Mucosa of descending colon (tissue), 3 donors: Measurements from ENCODE around the gene ISM1. TPM values are rescaled to one million over a fixed set of nuclear protein-coding genes. Genes with fewer than 3 reads are reported as not detected.

Source experiments
- ATAC-seq: fragments of 200-7000 bp; cut with Tn5 transposase; one replicate; pipeline ENCODE4 v1.9.1; 2020; ENCODE audit warnings: mild to moderate bottlenecking, moderate library complexity
- DNase-seq, 3 donors: peaks; one replicate each; pipeline ENCODE4 v3.0.0-alpha.2; 2020
- H3K36me3 ChIP-seq: fragments of 200-600 bp; one replicate; pipeline ENCODE4 v1.8.0; 2021; ENCODE audit warnings: low read depth, mild to moderate bottlenecking
- H3K4me1 ChIP-seq: fragments of 200-600 bp; one replicate; pipeline ENCODE4 v1.8.0; 2021; ENCODE audit warnings: low read depth, mild to moderate bottlenecking
- H3K4me3 ChIP-seq: fragments of 200-600 bp; one replicate; pipeline ENCODE4 v1.8.0; 2021; ENCODE audit warnings: mild to moderate bottlenecking
- H3K9me3 ChIP-seq: fragments of 200-600 bp; one replicate; pipeline ENCODE4 v1.8.0; 2021; ENCODE audit warnings: mild to moderate bottlenecking
- intact Hi-C, 2 donors: fragments of 100-400 bp; cut with DNase I in 1 of 2; cut with micrococcal nuclease in 1 of 2; formaldehyde crosslinking; loops; one replicate each; pipeline versions ENCODE4 v1.11.0 to v1.11.1; 2022; cut with DNase I, micrococcal nuclease
- total RNA-seq, 3 donors: library from RNA; stranded (reverse); fragmentation: NEBNext Ultra II Directional in 2 of 3; extraction: Animal tissue kit (Norgen Biotek cat#: 25700) in 2 of 3; gene quantifications; one replicate each; pipeline versions ENCODE4 v1.2.1 to v1.2.4, GENCODE V29; 2021 to 2023
- TF ChIP-seq, protein P1 (sequence below): fragments of 200-600 bp; IDR thresholded peaks from one replicate; pipeline ENCODE4 v1.8.0; 2022; ENCODE audit warnings: antibody characterized with exemption, mild to moderate bottlenecking
- donor health status: DM: no; HTN: no; CAD: no; lungs with moderate emphysema.
- donor health status: DM: no; HTN: no; CAD: no.
- donor health status: DM: no; HTN: yes; CAD: no.

The ISM1 gene
- total RNA-seq, 3 donors from 2014 or later: 0.14 to 0.72 (median 0.66) TPM

DNA sequence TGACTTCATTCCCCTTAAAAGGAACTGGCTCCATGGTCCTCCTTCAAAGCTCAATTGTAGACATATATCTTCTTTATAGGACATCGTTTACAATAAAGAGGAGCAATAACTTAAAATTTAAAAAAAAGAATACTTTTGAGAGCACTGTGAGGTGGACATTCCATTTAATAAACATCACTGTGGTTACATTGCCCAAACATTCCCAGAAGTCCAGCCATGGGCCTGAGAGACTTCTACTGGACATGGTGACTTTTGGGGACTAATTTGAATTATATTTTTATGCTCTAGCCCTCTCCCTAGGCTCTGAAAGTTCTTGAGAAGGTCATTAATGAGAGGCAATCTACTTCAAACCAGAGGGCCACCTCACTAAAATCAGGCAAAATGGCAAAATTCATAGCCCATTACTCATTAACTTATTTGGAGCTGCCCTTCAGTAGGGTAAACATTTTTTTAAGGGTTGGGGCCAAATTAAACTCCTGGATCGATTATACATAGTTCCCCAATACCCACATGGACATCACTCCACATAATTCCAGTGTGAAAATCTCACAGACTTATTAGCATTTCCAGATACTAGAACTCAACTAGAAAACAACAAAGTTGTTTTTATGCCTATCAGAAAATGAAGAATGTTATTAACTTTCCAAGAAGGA is 17.1 kb downstream of the ISM1 start:
- no peak for DNase-seq
- TF ChIP-seq, protein P1, sequence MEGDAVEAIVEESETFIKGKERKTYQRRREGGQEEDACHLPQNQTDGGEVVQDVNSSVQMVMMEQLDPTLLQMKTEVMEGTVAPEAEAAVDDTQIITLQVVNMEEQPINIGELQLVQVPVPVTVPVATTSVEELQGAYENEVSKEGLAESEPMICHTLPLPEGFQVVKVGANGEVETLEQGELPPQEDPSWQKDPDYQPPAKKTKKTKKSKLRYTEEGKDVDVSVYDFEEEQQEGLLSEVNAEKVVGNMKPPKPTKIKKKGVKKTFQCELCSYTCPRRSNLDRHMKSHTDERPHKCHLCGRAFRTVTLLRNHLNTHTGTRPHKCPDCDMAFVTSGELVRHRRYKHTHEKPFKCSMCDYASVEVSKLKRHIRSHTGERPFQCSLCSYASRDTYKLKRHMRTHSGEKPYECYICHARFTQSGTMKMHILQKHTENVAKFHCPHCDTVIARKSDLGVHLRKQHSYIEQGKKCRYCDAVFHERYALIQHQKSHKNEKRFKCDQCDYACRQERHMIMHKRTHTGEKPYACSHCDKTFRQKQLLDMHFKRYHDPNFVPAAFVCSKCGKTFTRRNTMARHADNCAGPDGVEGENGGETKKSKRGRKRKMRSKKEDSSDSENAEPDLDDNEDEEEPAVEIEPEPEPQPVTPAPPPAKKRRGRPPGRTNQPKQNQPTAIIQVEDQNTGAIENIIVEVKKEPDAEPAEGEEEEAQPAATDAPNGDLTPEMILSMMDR: no peak
- H3K36me3 ChIP-seq: no peaks in the 10 kb centered on the region
- ATAC-seq: no peak
- no peak overlapping the region for H3K4me3 ChIP-seq
- intact Hi-C loops: no loop called here
- no peaks in the 10 kb centered on the region for H3K9me3 ChIP-seq
- H3K4me1 ChIP-seq: no peaks in the 10 kb centered on the region

DNA sequence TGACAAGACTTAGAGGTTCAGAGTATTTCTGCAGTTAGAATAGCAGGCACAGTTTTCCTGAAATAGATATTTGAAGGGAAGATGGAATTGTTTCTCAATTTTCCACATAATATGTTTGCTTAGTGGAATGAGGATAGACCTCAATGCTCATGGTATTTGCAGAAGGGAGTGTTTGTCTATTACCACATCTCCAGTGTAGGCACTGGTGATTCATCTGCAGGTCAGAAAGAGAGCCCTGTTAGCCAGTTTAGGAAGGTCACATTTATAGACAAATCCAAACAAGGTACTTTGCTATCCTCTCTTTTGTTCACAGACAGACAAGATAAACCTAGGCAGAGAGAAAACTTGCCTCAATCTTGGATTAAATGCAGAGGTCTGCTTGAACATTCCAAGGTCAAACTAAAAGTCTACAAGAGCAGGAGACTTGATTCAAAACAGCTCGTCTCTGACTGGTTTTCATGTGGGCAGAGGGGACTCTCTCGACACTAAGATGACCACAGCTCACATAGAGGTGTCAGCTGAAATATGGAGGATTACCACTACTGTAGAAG is 22.8 kb downstream of the ISM1 start:
- DNase-seq (no peak), ATAC-seq (no peak)
- no peaks in the 10 kb centered on the region for H3K9me3 ChIP-seq
- H3K4me3 ChIP-seq: no peak overlapping the region
- no peaks in the 10 kb centered on the region for H3K4me1 ChIP-seq
- TF ChIP-seq, protein P1: no peak
- intact Hi-C loops: no loop called here
- H3K36me3 ChIP-seq: no peaks in the 10 kb centered on the region

DNA sequence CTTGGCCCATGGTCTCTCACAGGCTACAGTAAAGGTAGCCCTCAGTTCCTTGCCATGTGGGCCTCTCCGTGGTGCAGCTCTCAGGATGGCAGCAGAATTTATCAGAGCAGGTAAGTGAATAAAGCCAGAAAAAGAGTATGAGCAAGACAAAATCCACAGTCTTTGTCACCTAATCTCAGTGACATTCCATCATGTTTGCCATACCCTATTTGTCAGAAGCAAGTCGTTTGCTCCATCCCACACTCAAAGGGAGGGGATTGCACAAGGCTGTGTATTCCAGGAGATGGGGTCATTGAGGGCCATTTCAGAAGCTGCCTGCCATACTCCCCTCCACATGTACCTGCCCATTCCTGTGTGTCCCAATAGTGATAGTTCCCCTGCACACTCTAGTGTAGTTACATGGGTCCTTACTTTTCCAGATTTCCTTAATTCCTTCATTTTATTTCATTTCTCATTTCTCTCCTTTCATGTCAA is 24.2 kb downstream of the ISM1 start:
- ATAC-seq (no peak), DNase-seq (no peak)
- Histone ChIP-seq H3K4me3 (no peak overlapping the region), H3K9me3 (no peaks in the 10 kb centered on the region), H3K36me3 (no peaks in the 10 kb centered on the region), H3K4me1 (no peaks in the 10 kb centered on the region)
- TF ChIP-seq, protein P1: no peak
- intact Hi-C loops: no loop called here

DNA sequence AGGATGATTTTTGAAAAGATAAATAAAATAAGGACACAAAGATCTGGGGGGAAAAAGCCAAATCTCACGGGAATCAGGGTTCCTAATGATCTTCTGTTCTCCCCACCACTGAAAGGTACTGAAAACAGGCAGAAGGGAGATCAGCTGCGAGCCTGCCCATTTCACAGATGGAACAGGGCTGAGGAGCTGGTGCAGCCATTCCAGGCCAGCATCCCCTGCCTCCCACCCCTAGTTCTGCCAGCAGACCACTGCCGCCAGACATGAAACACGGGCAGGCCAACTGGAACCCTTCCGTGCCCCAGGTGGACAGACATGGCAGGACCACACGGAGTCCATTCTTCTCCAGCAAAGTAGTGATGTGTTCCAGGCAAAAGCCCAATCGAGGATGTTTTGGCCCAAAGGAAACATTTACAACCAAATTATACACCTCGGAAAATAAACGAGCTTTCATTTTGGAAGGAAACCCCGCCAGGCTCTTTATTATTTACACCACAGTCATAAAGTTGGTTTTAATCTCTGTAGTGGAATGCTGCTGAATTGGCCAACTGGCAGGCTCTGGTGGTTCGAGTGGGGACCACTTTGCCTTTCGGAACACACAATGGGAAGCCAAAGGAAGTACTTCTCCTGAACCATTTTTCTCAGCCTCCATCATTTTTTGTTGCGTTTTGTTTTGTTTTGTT is 28.2 kb downstream of the ISM1 start:
- no peaks in the 10 kb centered on the region for H3K36me3 ChIP-seq
- intact Hi-C loops: no loop called here
- no peaks in the 10 kb centered on the region for H3K9me3 ChIP-seq
- no peaks in the 10 kb centered on the region for H3K4me1 ChIP-seq
- TF ChIP-seq, protein P1: no peak
- H3K4me3 ChIP-seq: no peak overlapping the region
- ATAC-seq: no peak
- DNase-seq: no peak

DNA sequence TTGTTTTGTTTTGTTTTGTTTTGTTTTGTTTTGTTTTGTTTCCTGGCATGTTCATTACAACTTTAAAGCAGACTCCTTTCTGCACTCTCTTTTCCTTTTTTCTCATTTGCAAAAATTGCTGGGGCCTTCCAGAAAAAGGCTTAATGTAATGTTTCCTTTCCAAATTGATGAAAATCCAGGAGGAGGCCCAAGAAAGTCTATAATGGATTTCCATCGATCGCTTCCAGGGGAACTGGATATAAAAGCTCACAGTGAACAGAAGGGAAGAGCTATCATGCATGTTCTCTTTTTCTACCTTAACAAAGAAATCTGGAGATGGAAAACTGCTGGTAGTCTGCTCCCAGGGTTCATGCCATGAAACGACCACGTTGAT is 28.7 kb downstream of the ISM1 start:
- no peak for ATAC-seq
- intact Hi-C loops: no loop called here
- Histone ChIP-seq H3K4me3 (no peak overlapping the region), H3K36me3 (no peaks in the 10 kb centered on the region), H3K4me1 (no peaks in the 10 kb centered on the region), H3K9me3 (no peaks in the 10 kb centered on the region)
- TF ChIP-seq, protein P1: no peak
- no peak for DNase-seq
